IMR-90 (cell line): ENCODE results near the gene C12orf57. TPM values are rescaled to one million over a fixed set of nuclear protein-coding genes. Genes with fewer than 3 reads are reported as not detected.

Source experiments
- ATAC-seq: fragments of 200-7000 bp; cut with Tn5 transposase; 2 replicates; pipeline ENCODE4 v1.9.1; 2020; ENCODE audit warnings: low read depth, mild to moderate bottlenecking, moderate library complexity
- BruUV-seq: library from RNA; stranded (reverse); fragments of 400-500 nt; replicated peaks from 2 replicates; lab custom pipeline; 2021; lab: Mats Ljungman, UMichigan
- CTCF ChIA-PET: fragments of 300-600 bp; formaldehyde crosslinking; extraction: SDS; loops from one replicate; lab custom pipeline; 2021; ENCODE audit warnings: antibody characterized with exemption; lab: Yijun Ruan, JAX
- POLR2A ChIA-PET: fragments of 300-600 bp; sonication (Branson Sonifier 250); formaldehyde crosslinking; loops from one replicate; lab custom pipeline; 2022; ENCODE audit warnings: antibody characterized with exemption; ENCODE audit not compliant: unreplicated experiment; lab: Charles Lee
- DNase-seq: peaks from one replicate; pipeline ENCODE4 v3.0.0; 2013
- H2AFZ ChIP-seq: replicated peaks from 2 replicates; pipeline ENCODE3; 2013; ENCODE audit warnings: low read length, mild to moderate bottlenecking; ENCODE audit not compliant: poor library complexity
- H2AK5ac ChIP-seq: 2 replicates; pipeline ENCODE4 v1.6.1; 2013; ENCODE audit warnings: low read depth, low read length, inconsistent platforms
- H2AK9ac ChIP-seq: replicated peaks from 2 replicates; pipeline ENCODE3; 2013; ENCODE audit warnings: mild to moderate bottlenecking, low read depth, low read length, moderate library complexity; ENCODE audit not compliant: poor library complexity
- H2BK120ac ChIP-seq: 2 replicates; pipeline ENCODE4 v1.6.1; 2013; ENCODE audit warnings: low read depth, low read length, inconsistent platforms
- H2BK15ac ChIP-seq: 3 replicates; pipeline ENCODE4 v1.6.1; 2013; ENCODE audit warnings: low read depth, low read length, inconsistent platforms
- H2BK20ac ChIP-seq: 2 replicates; pipeline ENCODE4 v1.6.1; 2013; ENCODE audit warnings: low read depth, mild to moderate bottlenecking, inconsistent platforms, low read length, moderate library complexity
- H2BK5ac ChIP-seq: 2 replicates; pipeline ENCODE4 v1.6.1; 2013; ENCODE audit warnings: mild to moderate bottlenecking, low read depth, low read length, inconsistent platforms; ENCODE audit not compliant: poor library complexity, severe bottlenecking
- H3K14ac ChIP-seq: replicated peaks from 2 replicates; pipeline ENCODE4 v1.6.1; 2013; ENCODE audit warnings: low read depth, low read length, inconsistent platforms
- H3K18ac ChIP-seq: 2 replicates; pipeline ENCODE4 v1.6.1; 2013; ENCODE audit warnings: low read depth, low read length, control low read depth
- H3K23ac ChIP-seq: 2 replicates; pipeline ENCODE4 v1.6.1; 2013; ENCODE audit warnings: low read depth, low read length, inconsistent platforms
- H3K27ac ChIP-seq: 2 replicates; pipeline ENCODE4 v1.5.1; 2013; ENCODE audit warnings: mild to moderate bottlenecking, control low read depth, low read length; ENCODE audit not compliant: insufficient read depth
- H3K27me3 ChIP-seq: 2 replicates; pipeline ENCODE4 v1.6.1; 2013; ENCODE audit warnings: low read length; ENCODE audit not compliant: control insufficient read depth, insufficient read depth
- H3K36me3 ChIP-seq: 2 replicates; pipeline ENCODE4 v1.6.1; 2013; ENCODE audit warnings: low read length, mixed read lengths; ENCODE audit not compliant: control insufficient read depth, insufficient read depth
- H3K4ac ChIP-seq: 2 replicates; pipeline ENCODE4 v1.6.1; 2013; ENCODE audit warnings: low read depth, low read length, inconsistent platforms
- H3K4me1 ChIP-seq: 2 replicates; pipeline ENCODE4 v1.6.1; 2013; ENCODE audit warnings: low read length, mixed read lengths; ENCODE audit not compliant: control insufficient read depth, insufficient read depth
- H3K4me2 ChIP-seq: 2 replicates; pipeline ENCODE4 v1.6.1; 2013; ENCODE audit warnings: low read depth, mild to moderate bottlenecking, control low read depth, low read length, moderate library complexity
- H3K4me3 ChIP-seq: 2 replicates; pipeline ENCODE4 v1.5.1; 2013; ENCODE audit warnings: low read depth, mild to moderate bottlenecking, control low read depth, low read length, moderate library complexity; ENCODE audit not compliant: insufficient read depth
- H3K56ac ChIP-seq: 2 replicates; pipeline ENCODE4 v1.6.1; 2013; ENCODE audit warnings: low read length, inconsistent platforms; ENCODE audit not compliant: insufficient read depth; ENCODE audit errors: extremely low read depth
- H3K79me1 ChIP-seq, 2 experiments: 2 replicates each; pipeline ENCODE4 v1.6.1; 2013; ENCODE audit warnings: low read length in 2 of 2, inconsistent platforms in 1 of 2, low read depth in 1 of 2
- H3K9ac ChIP-seq: 2 replicates; pipeline ENCODE4 v1.6.1; 2013; ENCODE audit warnings: low read depth, low read length, control low read depth
- H3K9me1 ChIP-seq: 2 replicates; pipeline ENCODE4 v1.6.1; 2013; ENCODE audit warnings: low read length, inconsistent platforms; ENCODE audit not compliant: insufficient read depth
- H3K9me3 ChIP-seq: 2 replicates; pipeline ENCODE4 v1.6.1; 2013; ENCODE audit warnings: low read length; ENCODE audit not compliant: control insufficient read depth, insufficient read depth
- H4K20me1 ChIP-seq: 2 replicates; pipeline ENCODE4 v1.6.1; 2013; ENCODE audit warnings: low read length, inconsistent platforms; ENCODE audit not compliant: insufficient read depth
- H4K5ac ChIP-seq: 2 replicates; pipeline ENCODE4 v1.6.1; 2013; ENCODE audit warnings: mild to moderate bottlenecking, low read depth, low read length, control low read depth
- H4K8ac ChIP-seq, 2 experiments: 2 replicates each; pipeline ENCODE4 v1.6.1; 2013; ENCODE audit warnings: low read depth in 2 of 2, low read length in 2 of 2, control low read depth in 1 of 2, inconsistent platforms in 1 of 2
- H4K91ac ChIP-seq: 2 replicates; pipeline ENCODE4 v1.6.1; 2013; ENCODE audit warnings: low read depth, low read length, inconsistent platforms; ENCODE audit not compliant: insufficient read depth
- FOS ChIP-seq: fragments of 150-350 bp; IDR thresholded peaks from 2 replicates; pipeline ENCODE4 v1.6.1; 2016; ENCODE audit warnings: low read depth, low read length
- MAFK ChIP-seq: IDR thresholded peaks from 2 replicates; pipeline ENCODE4 v1.6.1; 2012; ENCODE audit warnings: low read depth, low read length, improper control_type of control experiment
- WGBS, 2 experiments: methylation state at CpG; one replicate each; pipeline versions ENCODE4 v1.1.5 to v1.1.7; 2013; ENCODE audit warnings: missing lambda C conversion rate in 2 of 2; ENCODE audit not compliant: insufficient read length in 1 of 2; ENCODE audit errors: extremely low coverage in 2 of 2; 5-methylcytosine and 5-hydroxymethylcytosine counted together
- dilution Hi-C: fragments of 300-500 bp; cut with HindIII; formaldehyde crosslinking; loops from one replicate; pipeline ENCODE4 v1.14.3; 2018; ENCODE audit warnings: low sequenced_read_pairs; ENCODE audit not compliant: unreplicated experiment
- in situ Hi-C: fragments of 300-500 bp; cut with MboI; formaldehyde crosslinking; loops from 3 replicates; pipeline ENCODE4 v1.14.3; 2019; ENCODE audit warnings: low sequenced_read_pairs, inconsistent platforms, mixed read lengths
- intact Hi-C: fragments of 100-400 bp; cut with micrococcal nuclease; formaldehyde crosslinking; loops from 2 replicates; pipeline ENCODE4 v1.10.0; 2022
- polyA plus RNA-seq, 3 experiments: library from polyadenylated mRNA; depleted of rRNA; stranded (reverse); fragments of >200 nt; gene quantifications; 2 replicates each; pipeline ENCODE4 v1.2.3, GENCODE V29; 2012; ENCODE audit warnings: low replicate concordance in 1 of 3
- total RNA-seq: library from RNA; depleted of rRNA; stranded (reverse); fragments of >200 nt; gene quantifications from 2 replicates; pipeline ENCODE4 v1.2.3, GENCODE V29; 2012

Gene C12orf57
- total and polyA plus RNA-seq, 2 of the 4 experiments (the other 2 are of a cell fraction) = 238 to 530 TPM

GRCh38 chr12:6961278-6961694 is 17.5 kb downstream of the C12orf57 start:
- intact Hi-C loops = no loop called here
- Histone ChIP-seq H3K4me2 (no peak overlapping the region), H3K27ac (no peak overlapping the region), H3K56ac (no peak overlapping the region), H4K5ac (peak overlapping the region; percentile 89), H3K4me3 (no peak overlapping the region), H4K8ac (peak overlapping the region; percentile 96; a peak in 3 of 4 replicates), H2BK5ac (no peak overlapping the region), H3K14ac (no peak overlapping the region), H2AK5ac (peak overlapping the region; percentile 66), H3K9ac (no peak overlapping the region), H2AK9ac (peak overlapping the region; percentile 53), H2BK15ac (no peak overlapping the region; the same call in 2 of the 3 replicates), H2BK120ac (no peak overlapping the region), H3K4ac (peak overlapping the region; percentile 79), H3K9me1 (no peaks in the 10 kb centered on the region), H2BK20ac (0 out of 2 replicates have a peak overlapping the region, but pooled peaks have one; percentile 32), H3K27me3 (no peaks in the 10 kb centered on the region), H3K79me1 (0 out of 4 replicates have a peak, but pooled peaks cover 0 to under 1% of the 10 kb centered on the region in 2 experiments), H4K20me1 (no peaks in the 10 kb centered on the region), H3K18ac (no peak overlapping the region), H3K9me3 (no peaks in the 10 kb centered on the region), H3K36me3 (peaks cover 15% of the 10 kb centered on the region), H3K4me1 (peaks cover 5% of the 10 kb centered on the region; the same call in 1 of the 2 replicates), H4K91ac (peak overlapping the region; percentile 78; the same call in 1 of the 2 replicates), H3K23ac (no peak overlapping the region), H2AFZ (peak overlapping the region; percentile 88)
- 85% methylated on average over 19 of the region's 24 CpGs; no CpG with 5 or more reads in 1 of the 2 experiments for WGBS, 2 experiments
- no peak for ATAC-seq
- no peak for TF ChIP-seq MAFK
- TF ChIP-seq FOS = 0 out of 2 replicates have a peak, but pooled peaks have one; percentile 4
- in situ Hi-C loops = loop anchor here (5.0 kb wide), 1 partner anchor 94 kb away; the partner anchor contains the start of gene TPI1
- dilution Hi-C loops = no loop called here
- POLR2A ChIA-PET = interaction anchor here (0.5 kb wide), 1 partner anchor 33 kb away, joined by 3 read pairs; no protein-coding TSS in a partner anchor
- CTCF ChIA-PET = interaction anchor here (0.9 to 1.7 kb wide), 4 partner anchors 9 to 152 kb away, joined by 3 to 4 read pairs (median 3); partner anchors contain the start of genes C12orf57, C1RL and RNU7-1
- DNase-seq = no peak
- no TSS peak for BruUV-seq
